ENCODE measurements around the gene STAT2. TPM values are rescaled to one million over a fixed set of nuclear protein-coding genes. Genes with fewer than 3 reads are reported as not detected.

The STAT2 gene
- total and polyA plus RNA-seq, 8 donors = 133 to 194 (median 167) TPM

DNA sequence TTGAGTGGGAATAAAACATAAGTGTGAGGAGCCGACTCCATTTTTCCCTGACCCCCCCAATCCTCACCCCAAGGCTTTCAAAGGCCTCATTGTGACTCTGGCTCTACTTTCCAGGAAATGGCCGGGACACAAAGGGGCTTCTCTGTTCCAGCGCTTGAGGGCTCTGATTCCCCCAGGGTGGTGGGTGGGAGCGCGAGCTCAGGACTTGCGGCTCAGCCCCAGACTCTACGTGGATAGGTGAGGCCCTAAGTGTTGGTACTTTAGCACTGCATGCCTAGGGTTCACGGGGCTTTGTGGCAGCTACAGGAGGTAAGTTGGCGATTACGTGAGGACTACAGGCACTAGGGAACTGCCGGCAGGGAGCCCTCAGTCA lies 44.7 kb downstream of the STAT2 start:
- DNase-seq = no peak
- intact Hi-C loops (cut with DNase I) = no loop called here
- H3K9me3 ChIP-seq = no peaks in the 10 kb centered on the region
- H3K36me3 ChIP-seq = peaks cover 0 to 55% of the 10 kb centered on the region in 2 donors
- peak; percentile 3 for ATAC-seq
- peak overlapping the region; percentile 83 to 91 for H3K4me3 ChIP-seq
- H3K27ac ChIP-seq = peak overlapping the region; percentile 90 to 95
- H3K27me3 ChIP-seq = no peaks in the 10 kb centered on the region
- H3K4me1 ChIP-seq = peaks cover 12 to 13% of the 10 kb centered on the region in 2 donors
- TF ChIP-seq, protein P1, sequence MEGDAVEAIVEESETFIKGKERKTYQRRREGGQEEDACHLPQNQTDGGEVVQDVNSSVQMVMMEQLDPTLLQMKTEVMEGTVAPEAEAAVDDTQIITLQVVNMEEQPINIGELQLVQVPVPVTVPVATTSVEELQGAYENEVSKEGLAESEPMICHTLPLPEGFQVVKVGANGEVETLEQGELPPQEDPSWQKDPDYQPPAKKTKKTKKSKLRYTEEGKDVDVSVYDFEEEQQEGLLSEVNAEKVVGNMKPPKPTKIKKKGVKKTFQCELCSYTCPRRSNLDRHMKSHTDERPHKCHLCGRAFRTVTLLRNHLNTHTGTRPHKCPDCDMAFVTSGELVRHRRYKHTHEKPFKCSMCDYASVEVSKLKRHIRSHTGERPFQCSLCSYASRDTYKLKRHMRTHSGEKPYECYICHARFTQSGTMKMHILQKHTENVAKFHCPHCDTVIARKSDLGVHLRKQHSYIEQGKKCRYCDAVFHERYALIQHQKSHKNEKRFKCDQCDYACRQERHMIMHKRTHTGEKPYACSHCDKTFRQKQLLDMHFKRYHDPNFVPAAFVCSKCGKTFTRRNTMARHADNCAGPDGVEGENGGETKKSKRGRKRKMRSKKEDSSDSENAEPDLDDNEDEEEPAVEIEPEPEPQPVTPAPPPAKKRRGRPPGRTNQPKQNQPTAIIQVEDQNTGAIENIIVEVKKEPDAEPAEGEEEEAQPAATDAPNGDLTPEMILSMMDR (IDR thresholded peaks at IDR 0.05) = no peak

DNA sequence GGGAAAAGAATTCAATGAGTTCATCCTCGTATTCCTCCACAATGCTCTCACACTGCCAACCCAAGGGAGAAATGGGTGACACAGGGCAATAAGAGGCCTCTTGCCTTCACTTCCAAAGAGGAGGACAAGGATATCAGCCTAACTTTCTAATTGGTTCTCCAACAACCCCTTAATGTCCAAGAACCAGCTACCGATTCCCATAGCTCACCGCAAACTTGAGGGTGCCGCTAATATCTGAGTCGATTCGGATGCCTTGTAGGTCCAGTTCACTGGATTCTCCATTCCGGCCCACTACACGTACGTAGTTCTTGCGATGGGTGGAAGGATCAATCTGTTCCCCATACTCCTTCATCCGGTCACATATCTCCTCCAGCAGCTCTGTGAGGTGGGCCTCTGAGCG lies 48.9 kb downstream of the STAT2 start:
- intact Hi-C loops (cut with DNase I) = no loop called here
- ATAC-seq = no peak
- H3K36me3 ChIP-seq = peaks cover 0 to 79% of the 10 kb centered on the region in 2 donors

DNA sequence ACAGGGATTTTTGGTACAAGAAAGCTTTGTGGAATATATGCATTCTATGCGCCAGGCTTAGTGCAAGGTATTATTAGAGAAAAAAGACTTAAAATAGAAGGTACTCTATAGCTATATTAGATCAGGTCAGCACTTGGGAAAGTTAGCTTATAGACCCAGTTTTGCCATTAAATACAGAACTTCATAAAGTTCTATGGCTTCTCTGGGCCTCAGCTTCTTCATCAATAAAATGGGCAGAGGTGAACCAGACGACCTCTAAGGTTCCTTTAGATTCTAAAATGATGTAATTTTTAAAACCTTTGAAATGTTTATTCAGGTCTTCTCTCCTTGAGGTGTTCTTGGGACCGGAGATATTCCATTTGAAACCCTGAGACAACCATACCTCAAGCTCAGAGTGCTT lies 51.2 kb downstream of the STAT2 start:
- H3K36me3 ChIP-seq = peaks cover 0 to 96% of the 10 kb centered on the region in 2 donors
- intact Hi-C loops (cut with DNase I) = no loop called here
- no peaks in the 10 kb centered on the region for H3K4me1 ChIP-seq
- H3K27me3 ChIP-seq = no peaks in the 10 kb centered on the region
- no peaks in the 10 kb centered on the region for H3K9me3 ChIP-seq
- DNase-seq = no peak
- TF ChIP-seq, protein P1 (IDR thresholded peaks at IDR 0.05) = no peak
- no peak for ATAC-seq
- H3K27ac ChIP-seq = no peak overlapping the region
- no peak overlapping the region for H3K4me3 ChIP-seq

More for the DNA sequence above, 48.9 kb downstream of the STAT2 start:
- peaks cover 8% of the 10 kb centered on the region in 2 donors for H3K4me1 ChIP-seq
- TF ChIP-seq, protein P1 (IDR thresholded peaks at IDR 0.05) = no peak
- H3K4me3 ChIP-seq = no peak overlapping the region
- H3K27ac ChIP-seq = no peak overlapping the region
- H3K9me3 ChIP-seq = no peaks in the 10 kb centered on the region
- DNase-seq = no peak
- H3K27me3 ChIP-seq = no peaks in the 10 kb centered on the region

DNA sequence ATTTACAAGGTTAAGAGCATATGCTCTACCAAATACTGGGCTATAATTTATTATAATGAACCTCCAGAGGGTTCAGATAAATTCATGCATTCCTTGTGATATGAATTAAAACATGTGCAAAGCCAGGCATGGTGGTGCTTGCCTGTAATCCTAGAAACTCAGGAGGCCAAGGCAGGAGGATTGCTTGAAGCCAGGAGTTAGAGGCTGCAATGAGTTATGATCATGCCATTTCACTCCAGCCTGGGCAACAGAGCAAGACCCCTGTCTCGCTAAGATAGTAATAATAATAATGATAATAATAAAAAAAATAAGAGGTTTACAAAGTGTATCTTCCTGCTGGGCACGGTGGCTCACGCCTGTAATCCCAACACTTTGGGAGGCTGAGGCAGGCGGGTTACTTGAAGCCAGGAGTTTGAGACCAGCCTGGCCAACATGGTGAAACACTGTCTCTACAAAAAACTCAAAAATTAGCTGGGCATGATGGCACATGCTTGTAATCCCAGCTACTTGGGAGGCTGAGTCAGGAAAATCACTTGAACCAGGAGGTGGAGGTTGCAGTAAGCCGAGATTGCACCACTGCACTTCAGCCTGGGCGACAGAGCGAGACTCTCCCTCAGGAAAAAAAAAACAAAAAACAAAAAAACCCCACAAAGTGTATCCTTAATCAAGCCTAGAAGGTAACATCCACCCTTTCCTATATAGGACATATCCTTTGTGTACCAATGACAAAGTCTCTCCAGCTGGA lies 52.5 kb downstream of the STAT2 start:
- TF ChIP-seq, protein P1 (IDR thresholded peaks at IDR 0.05) = no peak
- Histone ChIP-seq H3K4me3 (no peak overlapping the region), H3K36me3 (peaks cover 0 to 92% of the 10 kb centered on the region in 2 donors), H3K27ac (no peak overlapping the region), H3K4me1 (no peaks in the 10 kb centered on the region), H3K27me3 (no peaks in the 10 kb centered on the region), H3K9me3 (no peaks in the 10 kb centered on the region)
- DNase-seq (no peak), ATAC-seq (no peak)
- intact Hi-C loops (cut with DNase I) = no loop called here

DNA sequence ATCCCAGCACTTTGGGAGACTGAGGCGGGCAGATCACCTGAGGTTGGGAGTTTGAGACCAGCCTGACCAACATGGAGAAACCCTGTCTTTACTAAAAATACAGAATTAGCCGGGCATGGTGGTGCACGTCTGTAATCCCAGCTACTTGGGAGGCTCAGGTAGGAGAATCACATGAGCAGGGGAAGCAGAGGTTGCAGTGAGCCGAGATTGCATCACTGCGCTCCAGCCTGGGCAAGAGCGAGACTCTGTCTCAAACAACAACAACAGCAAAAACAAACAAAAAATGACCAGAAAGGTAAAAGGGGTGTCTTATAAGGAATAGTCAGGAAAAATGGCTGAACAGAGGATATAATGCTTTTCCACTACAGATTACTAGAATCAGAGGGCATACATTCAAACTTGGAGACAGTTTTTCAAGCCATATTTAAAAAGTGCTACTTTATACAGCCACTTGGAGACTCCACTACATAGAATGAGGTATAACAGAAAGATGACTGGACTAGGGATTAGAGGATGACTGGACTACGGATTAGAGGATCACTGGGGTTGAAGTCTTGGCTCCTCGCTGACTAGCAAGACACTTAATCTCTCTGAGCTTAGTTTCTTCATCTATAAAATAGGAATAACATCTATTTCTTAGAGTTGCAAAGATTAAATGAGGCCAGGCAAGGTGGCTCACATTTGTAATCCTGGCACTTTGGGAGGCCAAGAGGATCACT lies 54.9 kb downstream of the STAT2 start:
- intact Hi-C loops (cut with DNase I) = no loop called here
- TF ChIP-seq, protein P1 (IDR thresholded peaks at IDR 0.05) = no peak
- DNase-seq (no peak), ATAC-seq (no peak)
- Histone ChIP-seq H3K4me3 (no peak overlapping the region), H3K9me3 (no peaks in the 10 kb centered on the region), H3K27me3 (no peaks in the 10 kb centered on the region), H3K27ac (no peak overlapping the region), H3K36me3 (peaks cover 0 to 69% of the 10 kb centered on the region in 2 donors), H3K4me1 (peaks cover 10 to 19% of the 10 kb centered on the region in 2 donors)

All from left lung (tissue), 10 donors.